KMS-11 (cell line): ENCODE measurements around the gene SORCS2.

Source experiments
- H2AFZ ChIP-seq: fragments of 200-600 bp; sonication (generic); 2 replicates; pipeline ENCODE4 v1.6.1; 2016; ENCODE audit warnings: antibody characterized with exemption, mixed run types, low read depth
- H3K27ac ChIP-seq: fragments of 200-600 bp; sonication (generic); 2 replicates; pipeline ENCODE4 v1.6.1; 2016; ENCODE audit warnings: mild to moderate bottlenecking, mixed run types
- H3K27me3 ChIP-seq: fragments of 200-600 bp; sonication (generic); 2 replicates; pipeline ENCODE4 v1.6.1; 2017; ENCODE audit warnings: mild to moderate bottlenecking, low read depth, mixed run types, moderate library complexity; ENCODE audit not compliant: insufficient read depth
- H3K36me3 ChIP-seq: fragments of 200-600 bp; sonication (generic); 2 replicates; pipeline ENCODE4 v1.6.1; 2017; ENCODE audit warnings: mild to moderate bottlenecking, mixed run types; ENCODE audit not compliant: insufficient read depth
- H3K4me1 ChIP-seq: fragments of 200-600 bp; sonication (generic); 2 replicates; pipeline ENCODE4 v1.6.1; 2016; ENCODE audit warnings: mild to moderate bottlenecking, low read depth, mixed run types; ENCODE audit not compliant: poor library complexity, severe bottlenecking
- H3K4me2 ChIP-seq: fragments of 200-600 bp; sonication (generic); 2 replicates; pipeline ENCODE4 v1.7.0; 2016; ENCODE audit warnings: mild to moderate bottlenecking, mixed run types
- H3K4me3 ChIP-seq: fragments of 200-600 bp; sonication (generic); IDR thresholded peaks from 2 replicates; pipeline ENCODE4 v1.6.1; 2017; ENCODE audit warnings: low read depth, low read length, mixed read lengths; ENCODE audit not compliant: insufficient read depth
- H3K79me2 ChIP-seq: fragments of 200-600 bp; sonication (generic); 2 replicates; pipeline ENCODE4 v1.6.1; 2016; ENCODE audit warnings: low read depth, mixed run types; ENCODE audit not compliant: insufficient read depth
- H3K9ac ChIP-seq: fragments of 200-600 bp; sonication (generic); 2 replicates; pipeline ENCODE4 v1.6.1; 2016; ENCODE audit warnings: mild to moderate bottlenecking, mixed run types
- H4K20me1 ChIP-seq: fragments of 200-600 bp; sonication (generic); 2 replicates; pipeline ENCODE4 v1.6.1; 2016; ENCODE audit warnings: mild to moderate bottlenecking, mixed run types; ENCODE audit not compliant: insufficient read depth
- CTCF ChIP-seq: fragments of 200-600 bp; sonication (generic); conservative IDR thresholded peaks from 2 replicates; pipeline ENCODE4 v1.6.1; 2017; ENCODE audit warnings: low read depth, mild to moderate bottlenecking, antibody characterized with exemption, low read length, moderate library complexity, mixed read lengths

SORCS2 gene

GRCh38 chr4:7541414-7541810, 349.1 kb downstream of the SORCS2 start:
- Histone ChIP-seq H3K36me3 (no peaks in the 10 kb centered on the region), H3K9ac (no peak overlapping the region), H3K79me2 (no peaks in the 10 kb centered on the region), H3K4me2 (no peak overlapping the region), H3K4me1 (no peaks in the 10 kb centered on the region), H3K27me3 (no peaks in the 10 kb centered on the region), H2AFZ (no peak overlapping the region), H3K4me3 (no peak overlapping the region), H3K27ac (no peak overlapping the region), H4K20me1 (no peaks in the 10 kb centered on the region)
- TF ChIP-seq CTCF = no peak

- H3K36me3 ChIP-seq = no peaks in the 10 kb centered on the region
- no peaks in the 10 kb centered on the region for H3K4me1 ChIP-seq
- no peak overlapping the region for H2AFZ ChIP-seq
- no peak overlapping the region for H3K4me2 ChIP-seq
- no peak for TF ChIP-seq CTCF
- no peak overlapping the region for H3K27ac ChIP-seq
- H4K20me1 ChIP-seq = no peaks in the 10 kb centered on the region
- H3K27me3 ChIP-seq = no peaks in the 10 kb centered on the region
- no peak overlapping the region for H3K4me3 ChIP-seq
- H3K79me2 ChIP-seq = no peaks in the 10 kb centered on the region
- no peak overlapping the region for H3K9ac ChIP-seq
Measured at GRCh38 chr4:7542781-7543180, 350.4 kb downstream of the SORCS2 start.

GRCh38 chr4:7546152-7546808, 353.9 kb downstream of the SORCS2 start:
- no peak overlapping the region for H3K4me3 ChIP-seq
- no peak overlapping the region for H3K9ac ChIP-seq
- H3K36me3 ChIP-seq = no peaks in the 10 kb centered on the region
- H2AFZ ChIP-seq = no peak overlapping the region
- H3K27me3 ChIP-seq = no peaks in the 10 kb centered on the region
- H3K4me2 ChIP-seq = no peak overlapping the region
- H4K20me1 ChIP-seq = no peaks in the 10 kb centered on the region
- TF ChIP-seq CTCF = no peak
- no peaks in the 10 kb centered on the region for H3K79me2 ChIP-seq
- no peaks in the 10 kb centered on the region for H3K4me1 ChIP-seq
- H3K27ac ChIP-seq = no peak overlapping the region

- TF ChIP-seq CTCF = no peak
- H3K79me2 ChIP-seq = no peaks in the 10 kb centered on the region
- no peak overlapping the region for H3K9ac ChIP-seq
- no peak overlapping the region for H3K4me3 ChIP-seq
- no peak overlapping the region for H2AFZ ChIP-seq
- no peak overlapping the region for H3K27ac ChIP-seq
- H3K4me2 ChIP-seq = no peak overlapping the region
- no peaks in the 10 kb centered on the region for H3K4me1 ChIP-seq
- H3K36me3 ChIP-seq = no peaks in the 10 kb centered on the region
- no peaks in the 10 kb centered on the region for H3K27me3 ChIP-seq
- no peaks in the 10 kb centered on the region for H4K20me1 ChIP-seq
Measured at GRCh38 chr4:7546809-7547367, 354.6 kb downstream of the SORCS2 start.
